ENCODE data around the gene LRP3.

LRP3 gene

DNA sequence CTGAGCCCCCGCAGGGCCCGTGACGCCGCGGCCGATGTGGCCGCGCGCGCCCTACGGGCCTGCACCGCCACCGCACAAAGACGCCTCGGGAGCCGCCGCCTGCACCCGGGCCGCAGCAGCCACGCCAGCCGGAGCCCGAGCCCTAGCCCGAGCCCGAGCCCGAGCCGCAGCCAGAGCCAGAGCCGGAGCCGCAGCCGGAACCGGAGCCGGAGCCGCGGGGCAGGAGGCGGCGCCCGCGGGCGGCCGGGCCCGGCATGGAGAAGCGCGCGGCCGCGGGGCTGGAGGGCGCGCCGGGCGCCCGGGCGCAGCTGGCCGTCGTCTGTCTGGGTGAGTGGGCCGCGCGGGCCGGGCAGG is 379 bp downstream of the LRP3 start:
- no peak for DNase-seq (ENCODE audit: low read depth)
- no peak overlapping the region for H3K4me3 ChIP-seq (ENCODE audit: low read depth, low read length)
- no peak for TF ChIP-seq MYC (IDR thresholded peaks at IDR 0.05; ENCODE audit: low read depth, low read length)
- TF ChIP-seq, protein P1, sequence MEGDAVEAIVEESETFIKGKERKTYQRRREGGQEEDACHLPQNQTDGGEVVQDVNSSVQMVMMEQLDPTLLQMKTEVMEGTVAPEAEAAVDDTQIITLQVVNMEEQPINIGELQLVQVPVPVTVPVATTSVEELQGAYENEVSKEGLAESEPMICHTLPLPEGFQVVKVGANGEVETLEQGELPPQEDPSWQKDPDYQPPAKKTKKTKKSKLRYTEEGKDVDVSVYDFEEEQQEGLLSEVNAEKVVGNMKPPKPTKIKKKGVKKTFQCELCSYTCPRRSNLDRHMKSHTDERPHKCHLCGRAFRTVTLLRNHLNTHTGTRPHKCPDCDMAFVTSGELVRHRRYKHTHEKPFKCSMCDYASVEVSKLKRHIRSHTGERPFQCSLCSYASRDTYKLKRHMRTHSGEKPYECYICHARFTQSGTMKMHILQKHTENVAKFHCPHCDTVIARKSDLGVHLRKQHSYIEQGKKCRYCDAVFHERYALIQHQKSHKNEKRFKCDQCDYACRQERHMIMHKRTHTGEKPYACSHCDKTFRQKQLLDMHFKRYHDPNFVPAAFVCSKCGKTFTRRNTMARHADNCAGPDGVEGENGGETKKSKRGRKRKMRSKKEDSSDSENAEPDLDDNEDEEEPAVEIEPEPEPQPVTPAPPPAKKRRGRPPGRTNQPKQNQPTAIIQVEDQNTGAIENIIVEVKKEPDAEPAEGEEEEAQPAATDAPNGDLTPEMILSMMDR (IDR thresholded peaks at IDR 0.05; ENCODE audit: low read depth, low read length): no peak
- TF ChIP-seq, protein P2, sequence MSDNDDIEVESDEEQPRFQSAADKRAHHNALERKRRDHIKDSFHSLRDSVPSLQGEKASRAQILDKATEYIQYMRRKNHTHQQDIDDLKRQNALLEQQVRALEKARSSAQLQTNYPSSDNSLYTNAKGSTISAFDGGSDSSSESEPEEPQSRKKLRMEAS (IDR thresholded peaks at IDR 0.05; ENCODE audit: low read depth, low read length): no peak
- TF ChIP-seq POLR2A (IDR thresholded peaks at IDR 0.05; ENCODE audit: extremely low read depth, insufficient read length): no peak

DNA sequence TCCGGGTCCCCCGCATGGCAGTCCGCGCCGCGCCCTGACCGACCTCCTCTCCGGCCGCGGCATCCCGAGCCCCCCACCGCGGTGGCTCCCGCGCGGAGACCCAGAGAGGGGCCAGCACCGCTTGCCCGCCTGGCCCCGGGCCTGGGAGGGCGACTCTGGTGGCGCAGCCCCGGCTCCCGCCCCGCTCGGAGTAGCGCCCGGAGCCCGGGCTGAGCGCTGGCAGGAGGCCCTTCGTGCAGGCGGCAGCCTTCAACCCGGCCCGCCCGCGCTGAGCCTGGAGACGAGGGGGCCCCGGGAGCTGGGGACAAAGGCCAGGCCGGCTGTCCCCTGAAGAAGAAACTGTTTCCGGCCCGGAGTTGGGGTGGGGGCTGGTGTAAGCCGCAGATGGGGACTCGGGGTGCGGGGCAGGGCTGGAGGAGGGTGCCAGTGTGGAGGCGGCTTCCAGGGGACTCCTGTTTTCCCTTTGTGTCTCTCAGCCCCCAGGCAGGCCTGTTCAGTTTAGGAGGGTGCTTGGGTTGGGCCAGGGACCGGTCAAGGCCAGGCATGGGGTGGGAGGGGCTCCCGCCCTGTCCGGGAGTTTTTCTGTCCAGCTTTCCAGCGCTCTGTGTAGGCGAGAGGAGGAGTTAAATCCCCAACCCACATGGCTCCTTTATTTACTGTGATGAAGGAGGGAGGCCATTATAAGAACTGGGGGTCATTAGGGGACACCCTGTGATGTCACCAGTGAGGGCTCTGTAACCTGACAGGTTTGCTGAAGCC is 935 bp downstream of the LRP3 start:
- DNase-seq (ENCODE audit: low read depth): peak; percentile 49

GRCh38 chr19:33195645-33196347 is 1.7 kb downstream of the LRP3 start:
- no peak for DNase-seq (ENCODE audit: low read depth)
- H3K4me3 ChIP-seq (ENCODE audit: low read depth, low read length): peak overlapping the region; percentile 60
- TF ChIP-seq, protein P2 (IDR thresholded peaks at IDR 0.05; ENCODE audit: low read depth, low read length): no peak
- TF ChIP-seq MYC (IDR thresholded peaks at IDR 0.05; ENCODE audit: low read depth, low read length) (no peak), POLR2A (IDR thresholded peaks at IDR 0.05; ENCODE audit: extremely low read depth, insufficient read length) (no peak)
- TF ChIP-seq, protein P1 (IDR thresholded peaks at IDR 0.05; ENCODE audit: low read depth, low read length): no peak

More for the DNA sequence above, 935 bp downstream of the LRP3 start:
- H3K4me3 ChIP-seq (ENCODE audit: low read depth, low read length): peak overlapping the region; percentile 60
- TF ChIP-seq, protein P1 (IDR thresholded peaks at IDR 0.05; ENCODE audit: low read depth, low read length): no peak
- TF ChIP-seq MYC (IDR thresholded peaks at IDR 0.05; ENCODE audit: low read depth, low read length) (no peak), POLR2A (IDR thresholded peaks at IDR 0.05; ENCODE audit: extremely low read depth, insufficient read length) (no peak)
- TF ChIP-seq, protein P2 (IDR thresholded peaks at IDR 0.05; ENCODE audit: low read depth, low read length): no peak

DNA sequence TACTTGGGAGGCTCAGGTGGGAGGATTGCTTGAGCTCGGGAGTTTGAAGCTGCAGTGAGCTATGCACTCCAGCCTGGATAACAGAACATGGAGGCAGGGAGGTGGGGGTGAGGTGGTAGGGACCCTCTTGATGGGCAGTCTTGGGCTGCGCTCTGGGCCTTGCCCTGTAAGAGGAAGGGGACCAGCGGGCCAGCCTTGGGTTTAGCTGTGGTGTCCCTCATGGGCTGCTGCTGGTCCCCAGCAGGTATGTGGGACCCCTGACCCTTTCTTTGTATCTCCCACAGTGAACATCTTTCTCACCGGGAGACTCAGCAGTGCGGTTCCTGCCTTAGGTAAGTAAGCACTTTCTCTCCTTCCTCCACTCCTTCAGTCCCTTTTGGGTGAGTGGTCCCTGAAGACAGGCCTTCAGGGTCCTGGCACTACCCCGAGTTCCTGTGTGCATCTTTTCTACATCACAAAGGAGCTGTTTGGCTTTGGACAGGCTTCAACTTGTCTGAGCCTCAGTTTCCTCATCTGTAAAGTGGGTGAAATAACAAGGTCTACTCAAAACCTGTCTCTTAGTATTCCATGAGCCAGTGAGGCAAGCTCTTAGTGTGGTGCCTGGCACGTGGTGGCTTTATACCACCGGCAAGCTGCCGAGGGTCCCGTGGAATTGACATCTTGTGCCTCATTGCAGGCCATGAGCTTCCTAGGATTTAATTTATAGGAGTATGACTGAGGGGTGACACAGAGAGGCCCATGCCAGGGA is 2.5 kb downstream of the LRP3 start:
- peak overlapping the region; percentile 60 for H3K4me3 ChIP-seq (ENCODE audit: low read depth, low read length)
- TF ChIP-seq, protein P2 (IDR thresholded peaks at IDR 0.05; ENCODE audit: low read depth, low read length): no peak
- no peak for TF ChIP-seq MYC (IDR thresholded peaks at IDR 0.05; ENCODE audit: low read depth, low read length)
- no peak for TF ChIP-seq POLR2A (IDR thresholded peaks at IDR 0.05; ENCODE audit: extremely low read depth, insufficient read length)
- TF ChIP-seq, protein P1 (IDR thresholded peaks at IDR 0.05; ENCODE audit: low read depth, low read length): no peak
- DNase-seq (ENCODE audit: low read depth): no peak

- no peak overlapping the region for H3K4me3 ChIP-seq (ENCODE audit: low read depth, low read length)
- DNase-seq (ENCODE audit: low read depth): no peak
- TF ChIP-seq POLR2A (IDR thresholded peaks at IDR 0.05; ENCODE audit: extremely low read depth, insufficient read length): no peak
- TF ChIP-seq, protein P2 (IDR thresholded peaks at IDR 0.05; ENCODE audit: low read depth, low read length): no peak
- TF ChIP-seq, protein P1 (IDR thresholded peaks at IDR 0.05; ENCODE audit: low read depth, low read length): no peak
- TF ChIP-seq MYC (IDR thresholded peaks at IDR 0.05; ENCODE audit: low read depth, low read length): no peak
Measured at GRCh38 chr19:33197591-33198000, 3.5 kb downstream of the LRP3 start.
